Esophagus muscularis mucosa (tissue), 4 donors: ENCODE measurements around the gene KLHDC7A. TPM values are rescaled to one million over a fixed set of nuclear protein-coding genes. Genes with fewer than 3 reads are reported as not detected.
"Not testable (repeated sequence)": the region's sequence is repeated elsewhere in the genome, so short reads cannot be mapped to it uniquely, and the experiment has no call there.

Experiments used
- DNase-seq: peaks from one replicate; pipeline ENCODE4 v3.0.0-alpha.2; 2017; ENCODE audit errors: extremely low spot score
- H3K27ac ChIP-seq, 4 donors: fragments of 200-600 bp; sonication (generic); replicated peaks in 1 of 4; 1 replicate in 3 of 4; 2 replicates in 1 of 4; pipeline ENCODE4 v1.5.1; 2016 to 2019; ENCODE audit warnings: mild to moderate bottlenecking in 1 of 4
- H3K27me3 ChIP-seq, 4 donors: fragments of 200-600 bp; sonication (generic); one replicate each; pipeline versions ENCODE4 v1.5.1 to v1.6.0; 2016 to 2019
- H3K36me3 ChIP-seq, 4 donors: fragments of 200-600 bp; sonication (generic); one replicate each; pipeline ENCODE4 v1.5.1; 2016 to 2019
- H3K4me1 ChIP-seq, 4 donors: fragments of 200-600 bp; sonication (generic); one replicate each; pipeline ENCODE4 v1.5.1; 2016 to 2019
- H3K4me3 ChIP-seq, 4 donors: fragments of 200-600 bp; sonication (generic); 1 replicate in 2 of 4; 2 replicates in 2 of 4; pipeline ENCODE4 v1.5.1; 2016 to 2019; ENCODE audit warnings: mild to moderate bottlenecking in 4 of 4, moderate library complexity in 1 of 4
- H3K9me3 ChIP-seq, 4 donors: fragments of 200-600 bp; sonication (generic); 1 replicate in 3 of 4; 2 replicates in 1 of 4; pipeline ENCODE4 v1.5.1; 2016 to 2019
- EP300 ChIP-seq: sonication (generic); formaldehyde crosslinking; IDR thresholded peaks from one replicate; pipeline ENCODE4 v1.6.1; 2017; ENCODE audit warnings: antibody characterized with exemption
- POLR2A ChIP-seq: fragments of 450-650 bp; IDR thresholded peaks from one replicate; pipeline ENCODE4 v1.6.1; 2017; ENCODE audit warnings: antibody characterized with exemption, moderate library complexity, mild to moderate bottlenecking, low read depth
- POLR2AphosphoS5 ChIP-seq, 2 donors: sonication (generic); formaldehyde crosslinking; IDR thresholded peaks; one replicate each; pipeline ENCODE4 v1.6.1; 2017; ENCODE audit warnings: antibody characterized with exemption in 2 of 2
- WGBS: methylation state at CpG from one replicate; pipeline ENCODE4 v1.1.5; 2018; 5-methylcytosine and 5-hydroxymethylcytosine counted together
- intact Hi-C: fragments of 100-400 bp; cut with DNase I; formaldehyde crosslinking; loops from one replicate; pipeline ENCODE4 v1.15.1; 2023
- total RNA-seq, 4 donors: library from RNA; depleted of rRNA; stranded (reverse); fragments of >200 nt; gene quantifications; one replicate each; pipeline versions ENCODE4 v1.1.0 to v1.2.1, GENCODE V29; 2016
- TF ChIP-seq, protein P1 (sequence below), 3 experiments: fragments of 200-600 bp in 2 of 3; fragments of 450-650 bp in 1 of 3; sonication (generic) in 2 of 3; IDR thresholded peaks; one replicate each; pipeline ENCODE4 v1.5.1; 2017 to 2019; ENCODE audit warnings: antibody characterized with exemption in 3 of 3, mild to moderate bottlenecking in 2 of 3, moderate library complexity in 1 of 3

Gene KLHDC7A
- total RNA-seq, 4 donors from 2014 or later = not detected

DNA sequence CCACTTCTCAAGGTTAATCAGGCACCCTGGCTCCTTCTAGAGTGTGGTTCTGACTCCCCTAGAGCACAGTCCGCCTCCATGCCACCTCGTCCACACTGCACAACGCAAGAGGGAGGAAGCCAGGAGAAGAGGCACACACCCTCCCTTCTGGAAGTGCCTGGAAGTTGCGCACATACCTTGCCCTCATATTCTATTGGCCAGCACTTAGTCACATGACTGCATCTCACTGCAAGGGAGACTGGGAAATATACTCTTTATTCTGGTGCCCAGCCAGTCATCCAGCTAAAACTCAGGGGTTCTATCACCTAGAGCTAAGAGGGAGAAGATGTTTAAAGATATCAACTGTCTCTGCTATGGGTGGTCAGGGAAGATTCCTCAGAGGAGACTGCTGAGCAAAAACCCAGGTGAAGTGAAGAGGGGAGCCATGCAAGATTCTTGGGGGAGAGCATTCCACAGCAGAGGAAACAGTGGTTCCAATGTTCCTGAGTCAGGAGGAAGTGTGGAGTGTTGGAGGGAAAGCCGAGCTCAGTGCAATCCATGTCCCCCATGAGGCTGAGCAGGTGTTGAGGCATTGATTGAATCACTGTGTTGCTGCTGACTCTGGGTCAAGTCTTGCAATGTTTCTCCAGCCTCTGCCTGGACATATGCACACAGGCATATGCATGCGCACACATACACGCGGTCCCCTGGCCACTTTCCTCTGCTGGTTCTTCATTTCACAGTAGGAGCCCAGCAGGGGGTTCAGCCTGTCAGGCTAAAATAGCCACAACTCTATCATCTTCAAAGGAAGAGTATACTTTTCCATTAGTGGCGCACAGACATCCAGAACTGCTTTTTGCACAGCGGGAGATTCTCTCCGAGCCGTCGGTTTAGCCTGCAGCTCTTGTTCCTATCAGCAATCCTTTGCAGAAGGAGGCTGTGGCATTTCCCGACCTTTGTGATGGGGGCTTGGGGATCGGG is 22.3 kb upstream of the KLHDC7A start:
- 65% methylated on average over 15 of the region's 15 CpGs for WGBS
- intact Hi-C loops = no loop called here

DNA sequence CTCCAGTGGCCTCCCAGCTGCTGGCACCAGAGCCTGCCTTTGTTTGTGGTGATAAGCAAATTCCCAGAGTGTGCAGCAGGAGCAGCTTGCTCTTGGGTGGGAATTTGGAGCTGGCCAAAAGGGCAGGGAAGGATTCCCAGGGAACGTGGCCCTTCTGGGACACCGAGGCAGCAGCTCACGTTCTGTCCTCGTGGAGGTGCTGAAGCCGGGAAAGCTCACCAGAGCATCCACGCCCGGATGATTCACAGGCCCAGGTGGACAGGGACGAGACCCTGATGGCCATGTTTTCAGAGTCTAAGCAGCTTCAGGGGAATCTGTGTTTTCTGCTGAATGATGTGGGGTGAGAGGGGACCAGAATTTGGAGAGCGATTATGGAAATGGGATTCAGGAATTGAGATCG is 19.1 kb upstream of the KLHDC7A start:
- peaks cover 0 to 60% (median 2%) of the 10 kb centered on the region in 4 donors for H3K27me3 ChIP-seq
- H3K9me3 ChIP-seq = no peaks in the 10 kb centered on the region
- intact Hi-C loops = no loop called here
- H3K4me3 ChIP-seq = no peak overlapping the region
- no peaks in the 10 kb centered on the region for H3K4me1 ChIP-seq
- TF ChIP-seq POLR2A (no peak), EP300 (no peak), POLR2AphosphoS5 (IDR thresholded peaks at IDR 0.05) (no peak)
- TF ChIP-seq, protein P1, sequence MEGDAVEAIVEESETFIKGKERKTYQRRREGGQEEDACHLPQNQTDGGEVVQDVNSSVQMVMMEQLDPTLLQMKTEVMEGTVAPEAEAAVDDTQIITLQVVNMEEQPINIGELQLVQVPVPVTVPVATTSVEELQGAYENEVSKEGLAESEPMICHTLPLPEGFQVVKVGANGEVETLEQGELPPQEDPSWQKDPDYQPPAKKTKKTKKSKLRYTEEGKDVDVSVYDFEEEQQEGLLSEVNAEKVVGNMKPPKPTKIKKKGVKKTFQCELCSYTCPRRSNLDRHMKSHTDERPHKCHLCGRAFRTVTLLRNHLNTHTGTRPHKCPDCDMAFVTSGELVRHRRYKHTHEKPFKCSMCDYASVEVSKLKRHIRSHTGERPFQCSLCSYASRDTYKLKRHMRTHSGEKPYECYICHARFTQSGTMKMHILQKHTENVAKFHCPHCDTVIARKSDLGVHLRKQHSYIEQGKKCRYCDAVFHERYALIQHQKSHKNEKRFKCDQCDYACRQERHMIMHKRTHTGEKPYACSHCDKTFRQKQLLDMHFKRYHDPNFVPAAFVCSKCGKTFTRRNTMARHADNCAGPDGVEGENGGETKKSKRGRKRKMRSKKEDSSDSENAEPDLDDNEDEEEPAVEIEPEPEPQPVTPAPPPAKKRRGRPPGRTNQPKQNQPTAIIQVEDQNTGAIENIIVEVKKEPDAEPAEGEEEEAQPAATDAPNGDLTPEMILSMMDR (IDR thresholded peaks at IDR 0.05) = no peak
- WGBS = 75% methylated on average over 9 of the region's 10 CpGs
- no peak for DNase-seq
- no peaks in the 10 kb centered on the region for H3K36me3 ChIP-seq
- no peak overlapping the region for H3K27ac ChIP-seq

More for the DNA sequence above, 22.3 kb upstream of the KLHDC7A start:
- H3K9me3 ChIP-seq = no peaks in the 10 kb centered on the region
- no peaks in the 10 kb centered on the region for H3K4me1 ChIP-seq
- peaks cover 0 to 64% (median 2%) of the 10 kb centered on the region in 4 donors for H3K27me3 ChIP-seq
- H3K27ac ChIP-seq = no peak overlapping the region
- TF ChIP-seq POLR2AphosphoS5 (IDR thresholded peaks at IDR 0.05) (no peak), EP300 (no peak), POLR2A (no peak)
- TF ChIP-seq, protein P1 (IDR thresholded peaks at IDR 0.05) = no peak
- DNase-seq = no peak
- no peaks in the 10 kb centered on the region for H3K36me3 ChIP-seq
- H3K4me3 ChIP-seq = no peak overlapping the region

DNA sequence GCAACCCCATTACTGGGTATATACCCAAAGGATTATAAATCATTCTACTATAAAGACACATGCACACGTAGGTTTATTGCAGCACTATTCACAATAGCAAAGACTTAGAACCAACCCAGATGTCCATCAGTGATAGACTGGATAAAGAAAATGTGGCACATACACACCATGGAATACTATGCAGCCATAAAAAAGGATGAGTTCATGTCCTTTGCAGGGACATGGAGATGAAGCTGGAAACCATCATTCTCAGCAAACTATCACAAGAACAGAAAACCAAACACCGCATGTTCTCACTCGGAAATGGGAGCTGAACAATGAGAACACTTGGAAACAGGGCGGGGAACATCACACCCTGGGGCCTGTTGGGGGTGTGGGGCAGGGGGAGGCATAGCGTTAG is 18.2 kb upstream of the KLHDC7A start:
- H3K27me3 ChIP-seq = peaks cover 0 to 61% (median 2%) of the 10 kb centered on the region in 4 donors
- H3K9me3 ChIP-seq, H3K36me3 ChIP-seq, DNase-seq, H3K4me1 ChIP-seq, H3K4me3 ChIP-seq, H3K27ac ChIP-seq, intact Hi-C loops: not testable (repeated sequence)
- WGBS = 85% methylated on average over 5 of the region's 5 CpGs

DNA sequence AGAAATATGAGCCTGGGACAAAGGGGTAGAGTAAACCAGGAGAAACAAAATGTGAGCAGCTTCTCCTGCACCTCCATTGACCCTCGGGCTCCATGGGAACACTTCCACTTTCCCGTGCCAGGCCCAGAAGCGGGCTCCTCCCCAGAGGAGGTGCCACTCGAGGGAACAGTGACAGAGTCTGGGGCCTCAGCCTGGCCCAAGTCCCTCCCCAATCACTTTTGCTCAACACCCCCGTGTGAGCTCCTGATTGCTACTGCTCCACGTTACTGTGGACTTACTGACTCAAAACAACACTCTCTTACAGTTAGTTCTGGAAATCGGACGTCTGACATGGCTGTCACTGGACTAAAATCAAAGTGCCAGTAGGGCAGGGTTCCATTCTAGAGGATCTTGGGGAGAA is 17.7 kb upstream of the KLHDC7A start:
- H3K4me1 ChIP-seq = no peaks in the 10 kb centered on the region
- TF ChIP-seq POLR2AphosphoS5 (IDR thresholded peaks at IDR 0.05) (no peak), POLR2A (no peak), EP300 (no peak)
- TF ChIP-seq, protein P1 (IDR thresholded peaks at IDR 0.05) = no peak
- no peaks in the 10 kb centered on the region for H3K9me3 ChIP-seq
- 73% methylated on average over 8 of the region's 8 CpGs for WGBS
- DNase-seq = no peak
- no peak overlapping the region for H3K27ac ChIP-seq
- no peak overlapping the region for H3K4me3 ChIP-seq
- H3K27me3 ChIP-seq = peaks cover 0 to 61% (median 2%) of the 10 kb centered on the region in 4 donors
- H3K36me3 ChIP-seq = no peaks in the 10 kb centered on the region
- intact Hi-C loops = no loop called here

GRCh38 chr1:18463984-18464664 is 16.6 kb upstream of the KLHDC7A start:
- DNase-seq = no peak
- WGBS = 83% methylated on average over 6 of the region's 6 CpGs

More at GRCh38 chr1:18463984-18464664, 16.6 kb upstream of the KLHDC7A start:
- TF ChIP-seq POLR2A = no peak
- TF ChIP-seq, protein P1 (IDR thresholded peaks at IDR 0.05) = no peak
- TF ChIP-seq POLR2AphosphoS5 (IDR thresholded peaks at IDR 0.05) = no peak
- no peak for TF ChIP-seq EP300
- Histone ChIP-seq H3K4me1 (no peaks in the 10 kb centered on the region), H3K27ac (no peak overlapping the region), H3K27me3 (peaks cover 0 to 61% (median 2%) of the 10 kb centered on the region in 4 donors), H3K4me3 (no peak overlapping the region), H3K36me3 (no peaks in the 10 kb centered on the region), H3K9me3 (no peaks in the 10 kb centered on the region)
- intact Hi-C loops = no loop called here
